Keratinocyte (primary cell): ENCODE data around the gene AGAP1.

Experiments
- CTCF ChIP-seq, 3 experiments: IDR thresholded peaks in 1 of 3; conservative IDR thresholded peaks in 1 of 3; optimal IDR thresholded peaks in 1 of 3; 2 replicates in 2 of 3; 3 replicates in 1 of 3; pipeline versions ENCODE3 to v1.5.1; 2011; ENCODE audit warnings: low read length in 3 of 3, mild to moderate bottlenecking in 3 of 3, moderate library complexity in 2 of 3, control low read depth in 1 of 3, inconsistent platforms in 1 of 3; ENCODE audit not compliant: insufficient read depth in 2 of 3; ENCODE audit errors: extremely low read depth in 1 of 3
- EZH2 ChIP-seq: IDR thresholded peaks from one replicate; pipeline ENCODE4 v1.6.1; 2012; ENCODE audit warnings: inconsistent platforms, mild to moderate bottlenecking, low read length, moderate library complexity

GRCh38 chr2:235554385-235554784, 60.5 kb downstream of the AGAP1 start:
- no peak for TF ChIP-seq CTCF (optimal IDR thresholded peaks at IDR 0.05 in 1 of 3, IDR thresholded peaks at IDR 0.05 in 1 of 3, conservative IDR thresholded peaks at IDR 0.05 in 1 of 3; ENCODE audit: extremely low read depth in 1 of 3, insufficient read depth in 2 of 3, low read length in 3 of 3)
- TF ChIP-seq EZH2 = no peak
